Fibroblast of upper back skin (primary cell): ENCODE data around the gene RSRC1.
A peak's percentile ranks its signal among the peaks of the same experiment; 100 is the strongest.

Source experiments
- DNase-seq: peaks from one replicate; pipeline ENCODE4 v3.0.0-alpha.2; 2013

The RSRC1 gene

GRCh38 chr3:158408518-158408897 lies 298.6 kb downstream of the RSRC1 start:
- DNase-seq: peak; percentile 40

- no peak for DNase-seq
These were observed 308.1 kb downstream of the RSRC1 start for GRCh38 chr3:158418035-158418434.

GRCh38 chr3:158419820-158420653 lies 310.1 kb downstream of the RSRC1 start:
- DNase-seq: no peak

- DNase-seq: peak; percentile 25
These were observed 310.9 kb downstream of the RSRC1 start for GRCh38 chr3:158420654-158421396.

GRCh38 chr3:158430448-158430847 lies 320.6 kb downstream of the RSRC1 start:
- no peak for DNase-seq

GRCh38 chr3:158430968-158431367 lies 321.1 kb downstream of the RSRC1 start:
- DNase-seq: peak; percentile 35

GRCh38 chr3:158431829-158432228 lies 321.9 kb downstream of the RSRC1 start:
- DNase-seq: no peak

- peak; percentile 75 for DNase-seq
These were observed 324.6 kb downstream of the RSRC1 start for GRCh38 chr3:158434412-158435038.

- no peak for DNase-seq
These were observed 333.7 kb downstream of the RSRC1 start for GRCh38 chr3:158443632-158444031.

- DNase-seq: no peak
These were observed 337.5 kb downstream of the RSRC1 start for GRCh38 chr3:158447408-158447807.

GRCh38 chr3:158451405-158452055 lies 341.6 kb downstream of the RSRC1 start:
- DNase-seq: no peak

- no peak for DNase-seq
These were observed 342.4 kb downstream of the RSRC1 start for GRCh38 chr3:158452334-158452733.

- no peak for DNase-seq
These were observed 343.1 kb downstream of the RSRC1 start for GRCh38 chr3:158453004-158453403.

- no peak for DNase-seq
These were observed 344.0 kb downstream of the RSRC1 start for GRCh38 chr3:158453865-158454264.

GRCh38 chr3:158455406-158455805 lies 345.5 kb downstream of the RSRC1 start:
- DNase-seq: no peak

GRCh38 chr3:158456114-158456513 lies 346.2 kb downstream of the RSRC1 start:
- no peak for DNase-seq

GRCh38 chr3:158458464-158458863 lies 348.6 kb downstream of the RSRC1 start:
- no peak for DNase-seq

GRCh38 chr3:158460926-158461325 lies 351.0 kb downstream of the RSRC1 start:
- peak; percentile 18 for DNase-seq

GRCh38 chr3:158463556-158463955 lies 353.7 kb downstream of the RSRC1 start:
- no peak for DNase-seq

- DNase-seq: no peak
These were observed 355.2 kb downstream of the RSRC1 start for GRCh38 chr3:158465074-158465473.

GRCh38 chr3:158470944-158471638 lies 361.2 kb downstream of the RSRC1 start:
- DNase-seq: peak; percentile 75

- peak; percentile 96 for DNase-seq
These were observed 361.9 kb downstream of the RSRC1 start for GRCh38 chr3:158471639-158472294.
